Brain microvascular endothelial cell (primary cell): ENCODE data around the gene C1orf52.
A peak's percentile ranks its signal among the peaks of the same experiment; 100 is the strongest.

ENCODE experiments used
- DNase-seq: peaks from one replicate; pipeline ENCODE4 v3.0.0-alpha.2; 2020
- H3K27ac ChIP-seq: fragments of 250-450 bp; sonication (Bioruptor Pico); 2 replicates; pipeline ENCODE4 v1.5.1; 2020; ENCODE audit warnings: mild to moderate bottlenecking, moderate library complexity
- H3K27me3 ChIP-seq: fragments of 250-450 bp; sonication (Bioruptor Pico); replicated peaks from 2 replicates; pipeline ENCODE4 v1.5.1; 2020; ENCODE audit warnings: mild to moderate bottlenecking
- H3K36me3 ChIP-seq: fragments of 250-450 bp; sonication (Bioruptor Pico); replicated peaks from 2 replicates; pipeline ENCODE4 v1.5.1; 2020; ENCODE audit warnings: mild to moderate bottlenecking
- H3K4me3 ChIP-seq: 2 replicates; pipeline ENCODE4 v1.5.1; 2011; ENCODE audit warnings: low read depth, mild to moderate bottlenecking, control low read depth, low read length, moderate library complexity
- in situ Hi-C: cut with HindIII; loops from 2 replicates; pipeline ENCODE4 v1.10.0; 2017; ENCODE audit warnings: low sequenced_read_pairs, low pct_ligation_motif_present
- TF ChIP-seq, protein P1 (sequence below): IDR thresholded peaks from 2 replicates; pipeline ENCODE4 v1.5.1; 2011; ENCODE audit warnings: low read depth, mild to moderate bottlenecking, moderate library complexity, low read length, control low read depth, inconsistent platforms; ENCODE audit errors: missing control alignments

Gene C1orf52

GRCh38 chr1:85290826-85291225, 31.4 kb upstream of the C1orf52 start:
- no peaks in the 10 kb centered on the region for H3K36me3 ChIP-seq
- TF ChIP-seq, protein P1, sequence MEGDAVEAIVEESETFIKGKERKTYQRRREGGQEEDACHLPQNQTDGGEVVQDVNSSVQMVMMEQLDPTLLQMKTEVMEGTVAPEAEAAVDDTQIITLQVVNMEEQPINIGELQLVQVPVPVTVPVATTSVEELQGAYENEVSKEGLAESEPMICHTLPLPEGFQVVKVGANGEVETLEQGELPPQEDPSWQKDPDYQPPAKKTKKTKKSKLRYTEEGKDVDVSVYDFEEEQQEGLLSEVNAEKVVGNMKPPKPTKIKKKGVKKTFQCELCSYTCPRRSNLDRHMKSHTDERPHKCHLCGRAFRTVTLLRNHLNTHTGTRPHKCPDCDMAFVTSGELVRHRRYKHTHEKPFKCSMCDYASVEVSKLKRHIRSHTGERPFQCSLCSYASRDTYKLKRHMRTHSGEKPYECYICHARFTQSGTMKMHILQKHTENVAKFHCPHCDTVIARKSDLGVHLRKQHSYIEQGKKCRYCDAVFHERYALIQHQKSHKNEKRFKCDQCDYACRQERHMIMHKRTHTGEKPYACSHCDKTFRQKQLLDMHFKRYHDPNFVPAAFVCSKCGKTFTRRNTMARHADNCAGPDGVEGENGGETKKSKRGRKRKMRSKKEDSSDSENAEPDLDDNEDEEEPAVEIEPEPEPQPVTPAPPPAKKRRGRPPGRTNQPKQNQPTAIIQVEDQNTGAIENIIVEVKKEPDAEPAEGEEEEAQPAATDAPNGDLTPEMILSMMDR: no peak
- H3K27me3 ChIP-seq: no peaks in the 10 kb centered on the region
- in situ Hi-C loops: no loop called here
- DNase-seq: no peak
- H3K27ac ChIP-seq: no peak overlapping the region
- H3K4me3 ChIP-seq: no peak overlapping the region

- Histone ChIP-seq H3K27me3 (no peaks in the 10 kb centered on the region), H3K4me3 (no peak overlapping the region), H3K27ac (peak overlapping the region; percentile 42), H3K36me3 (no peaks in the 10 kb centered on the region)
- TF ChIP-seq, protein P1: no peak
- DNase-seq: no peak
- in situ Hi-C loops: no loop called here
These were observed 30.4 kb upstream of the C1orf52 start for GRCh38 chr1:85289848-85290335.

GRCh38 chr1:85289207-85289847, 29.9 kb upstream of the C1orf52 start:
- H3K27ac ChIP-seq: peak overlapping the region; percentile 42
- in situ Hi-C loops: no loop called here

DNA sequence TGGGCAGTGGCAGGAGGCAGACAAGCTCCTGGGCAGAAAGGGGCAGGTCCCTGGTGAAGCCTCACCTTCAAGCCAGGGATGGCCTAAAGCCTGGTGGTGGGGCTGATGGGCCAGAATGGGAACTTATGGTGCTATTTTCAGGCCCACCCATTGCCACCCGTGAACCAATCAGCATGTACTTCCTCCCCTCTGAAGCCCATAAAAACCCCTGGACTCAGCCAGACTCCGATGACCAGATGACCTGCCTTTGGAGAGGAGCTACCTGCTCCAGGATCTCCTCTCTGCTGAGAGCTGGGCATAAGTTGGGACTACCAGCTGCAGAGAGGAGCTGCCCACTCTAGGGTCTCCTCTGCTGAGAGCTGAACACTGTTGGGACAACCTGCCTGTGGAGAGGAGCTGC, 24.7 kb upstream of the C1orf52 start:
- in situ Hi-C loops: no loop called here
- no peak overlapping the region for H3K27ac ChIP-seq
- TF ChIP-seq, protein P1: no peak

More at GRCh38 chr1:85289207-85289847, 29.9 kb upstream of the C1orf52 start:
- TF ChIP-seq, protein P1: no peak
- H3K36me3 ChIP-seq: no peaks in the 10 kb centered on the region
- peak; percentile 90 for DNase-seq
- H3K4me3 ChIP-seq: no peak overlapping the region
- no peaks in the 10 kb centered on the region for H3K27me3 ChIP-seq

GRCh38 chr1:85283475-85284199, 24.2 kb upstream of the C1orf52 start:
- H3K4me3 ChIP-seq: no peak overlapping the region
- DNase-seq: no peak
- in situ Hi-C loops: no loop called here
- H3K27ac ChIP-seq: no peak overlapping the region
- TF ChIP-seq, protein P1: no peak
- no peaks in the 10 kb centered on the region for H3K36me3 ChIP-seq
- no peaks in the 10 kb centered on the region for H3K27me3 ChIP-seq

More for the DNA sequence above, 24.7 kb upstream of the C1orf52 start:
- Histone ChIP-seq H3K27me3 (no peaks in the 10 kb centered on the region), H3K36me3 (no peaks in the 10 kb centered on the region), H3K4me3 (no peak overlapping the region)
- DNase-seq: no peak
